NCI-H1092 treated with DMSO at 0.1 percent for 48 hours (cell line): ENCODE measurements around the gene PPARG.

Experiments used
- DNase-seq: peaks from one replicate; lab custom pipeline; 2025; lab: John Stamatoyannopoulos, UW

The PPARG gene

DNA sequence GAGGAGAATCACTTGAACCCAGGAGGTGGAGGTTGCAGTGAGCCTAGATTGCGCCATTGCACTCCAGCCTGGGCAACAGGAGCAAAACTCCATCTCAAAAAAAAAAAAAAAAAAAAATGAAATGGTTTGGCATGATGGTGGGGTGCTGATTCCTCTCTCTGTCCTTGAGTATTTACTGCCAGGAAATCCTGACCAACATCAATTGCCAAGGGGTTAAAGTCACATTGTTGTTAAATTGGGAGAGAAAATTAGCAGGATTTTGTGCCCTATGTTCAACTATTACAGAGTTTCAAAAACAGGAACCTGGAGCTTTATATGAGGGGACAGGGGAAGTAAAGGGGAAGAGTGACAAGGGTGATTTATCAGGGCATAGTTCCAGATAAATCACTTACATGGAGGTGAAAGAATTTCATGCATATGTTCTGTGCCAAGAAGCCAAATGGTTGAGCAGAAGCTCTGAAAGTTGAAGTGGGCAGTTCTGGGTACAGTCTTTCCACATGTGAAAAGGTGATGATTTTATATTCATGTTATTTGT is 124.9 kb downstream of the PPARG start:
- no peak for DNase-seq

DNA sequence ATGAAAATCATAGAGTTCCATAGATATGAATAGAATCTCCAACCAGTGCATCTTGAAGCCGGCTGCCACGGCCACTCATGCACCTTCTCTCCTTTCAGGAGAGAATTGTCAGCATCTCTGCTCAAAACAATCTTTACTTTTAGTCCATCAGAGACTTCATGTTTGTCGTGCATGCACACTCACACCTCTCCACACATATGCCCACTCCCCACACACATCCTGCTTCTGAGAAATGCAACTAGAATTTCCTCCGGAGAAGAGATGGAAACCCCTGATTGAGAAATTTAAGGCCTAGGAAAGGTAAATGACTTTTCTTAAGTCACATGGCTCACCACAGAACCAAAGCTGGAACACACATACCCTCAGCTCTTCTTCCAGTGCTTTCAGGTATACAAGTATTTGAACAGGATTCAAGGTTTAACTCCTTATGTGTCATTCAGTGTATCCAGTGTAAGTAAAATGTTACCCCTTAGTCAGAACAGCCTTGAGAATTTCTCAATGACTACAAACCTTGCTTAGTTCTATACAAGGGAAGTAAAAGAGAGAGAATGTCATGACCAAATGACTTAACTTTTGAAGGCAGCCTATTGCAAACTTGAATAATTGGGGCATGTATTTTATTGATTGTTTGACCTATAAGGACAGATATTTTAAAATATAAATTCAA is 126.3 kb downstream of the PPARG start:
- no peak for DNase-seq

DNA sequence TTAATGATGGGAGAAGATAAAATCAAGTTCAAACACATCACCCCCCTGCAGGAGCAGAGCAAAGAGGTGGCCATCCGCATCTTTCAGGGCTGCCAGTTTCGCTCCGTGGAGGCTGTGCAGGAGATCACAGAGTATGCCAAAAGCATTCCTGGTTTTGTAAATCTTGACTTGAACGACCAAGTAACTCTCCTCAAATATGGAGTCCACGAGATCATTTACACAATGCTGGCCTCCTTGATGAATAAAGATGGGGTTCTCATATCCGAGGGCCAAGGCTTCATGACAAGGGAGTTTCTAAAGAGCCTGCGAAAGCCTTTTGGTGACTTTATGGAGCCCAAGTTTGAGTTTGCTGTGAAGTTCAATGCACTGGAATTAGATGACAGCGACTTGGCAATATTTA is 127.9 kb downstream of the PPARG start:
- no peak for DNase-seq

DNA sequence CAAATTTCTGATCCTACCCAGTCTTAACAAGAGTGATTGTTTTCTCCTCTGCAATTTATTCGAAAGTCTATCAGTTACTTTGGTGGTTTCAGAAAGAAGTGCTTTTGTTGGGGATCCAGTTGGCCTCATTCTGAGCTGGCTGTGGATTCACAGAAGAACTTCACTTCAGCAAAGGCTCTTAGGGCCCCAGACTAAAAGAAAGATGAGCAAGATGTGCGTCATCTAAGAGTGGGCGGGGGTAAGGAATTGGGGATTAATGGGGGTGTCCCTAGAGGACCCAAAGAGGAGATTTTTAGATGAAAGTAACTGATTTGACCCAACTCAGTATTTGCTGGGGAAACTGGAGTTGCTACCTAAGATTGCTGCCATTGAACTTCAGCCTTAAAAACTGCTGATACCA is 131.5 kb downstream of the PPARG start:
- DNase-seq = no peak

DNA sequence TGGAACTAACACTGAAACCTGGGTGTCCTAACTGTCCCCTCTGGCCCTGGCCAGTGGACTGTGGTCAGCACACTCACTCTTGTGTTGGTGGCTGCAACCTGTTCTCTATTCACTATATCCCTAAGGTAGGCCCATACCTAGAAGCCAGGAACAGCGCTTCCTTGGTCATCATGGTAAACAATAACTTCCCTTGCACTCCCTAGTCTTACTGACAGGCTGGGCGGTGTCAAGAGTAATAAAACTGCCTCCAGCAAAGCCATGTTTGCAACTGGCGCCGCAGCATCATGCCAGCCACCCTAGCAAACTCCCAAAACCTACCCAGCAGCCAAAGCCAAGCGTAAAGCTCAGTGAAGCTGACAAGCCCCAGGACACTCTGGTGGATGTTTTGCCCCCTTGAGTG is 132.3 kb downstream of the PPARG start:
- DNase-seq = no peak

DNA sequence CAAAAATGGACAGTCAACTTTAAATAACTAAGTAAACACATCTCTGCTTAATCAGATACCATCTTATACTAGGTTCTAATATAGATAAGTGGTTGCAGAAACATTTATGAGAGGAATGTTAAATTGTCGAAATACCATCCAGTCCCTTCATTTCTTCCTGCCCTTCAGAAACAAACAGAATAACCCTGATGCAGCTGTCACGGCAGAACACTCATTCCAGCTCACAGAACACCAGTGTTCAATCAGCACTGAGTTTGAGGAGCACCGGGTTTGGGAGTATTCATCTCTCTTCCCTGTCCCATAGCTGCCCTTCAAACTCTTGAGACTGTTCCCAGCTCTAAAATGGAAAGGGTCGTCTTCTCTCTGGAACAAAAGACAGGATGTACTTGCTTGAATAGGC is 134.3 kb downstream of the PPARG start:
- no peak for DNase-seq

DNA sequence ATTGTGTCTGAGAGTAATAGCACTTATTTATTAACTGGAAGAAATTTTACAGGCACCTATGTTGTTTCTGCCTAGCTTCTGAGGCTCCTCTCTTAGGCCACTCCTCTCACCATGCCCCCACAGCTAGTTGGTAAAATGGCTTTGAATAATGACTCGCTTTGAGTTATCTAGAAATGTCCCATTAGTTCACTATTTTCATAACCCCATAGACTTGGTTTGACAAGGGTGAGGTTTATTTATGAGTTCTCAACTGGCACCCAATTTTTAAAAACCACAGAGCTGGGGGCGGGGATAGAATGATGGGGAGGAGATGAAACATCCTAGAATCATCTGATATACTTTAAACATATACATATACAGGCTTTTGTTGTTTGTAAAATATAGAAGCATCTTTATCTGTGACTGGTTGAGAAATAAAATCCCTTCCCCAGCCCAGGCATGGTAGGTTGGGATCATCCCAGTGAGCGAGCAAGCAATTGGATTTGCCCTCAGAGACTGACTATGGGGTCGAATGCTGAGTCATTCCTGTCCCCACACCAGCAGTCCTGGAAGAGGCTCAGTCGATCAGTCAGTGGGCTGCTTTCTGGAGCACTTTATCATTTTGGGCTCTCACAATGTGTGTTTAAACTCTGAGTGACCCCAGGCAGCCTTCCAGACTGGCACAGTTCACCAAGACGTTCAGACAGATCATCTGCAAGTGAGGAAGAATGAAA is 135.2 kb downstream of the PPARG start:
- no peak for DNase-seq

DNA sequence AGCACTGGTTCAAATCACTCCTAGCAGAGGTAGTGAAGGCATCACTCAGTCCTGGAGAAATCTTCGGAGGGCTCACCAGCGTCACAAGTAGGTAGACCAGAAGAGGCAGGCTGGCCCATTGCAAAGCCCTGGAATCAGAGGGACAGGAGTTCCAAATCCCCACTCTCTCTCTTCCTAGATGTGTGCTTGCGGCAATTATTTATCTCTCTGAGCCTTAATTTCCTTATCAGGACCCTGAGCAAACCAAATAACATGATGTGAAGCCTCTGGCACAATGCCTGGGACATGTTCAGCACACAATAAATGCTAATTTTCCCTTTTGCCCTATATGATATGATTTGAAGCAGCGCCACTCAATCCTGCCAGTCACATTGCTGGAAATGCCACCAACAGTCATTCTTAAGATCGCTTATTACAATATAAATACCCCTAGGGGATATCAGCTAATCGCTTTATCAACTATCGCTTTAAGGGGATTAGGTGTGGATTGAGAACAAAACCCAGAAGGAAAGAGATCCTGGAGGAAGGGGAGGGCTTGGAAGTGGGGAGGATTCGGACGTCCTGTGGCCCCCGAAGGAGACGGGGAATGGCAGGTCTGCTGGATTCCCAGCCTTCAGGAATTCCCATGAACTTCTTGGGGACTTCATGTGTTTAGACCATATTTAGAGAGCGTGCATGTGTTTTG is 135.9 kb downstream of the PPARG start:
- DNase-seq = no peak

DNA sequence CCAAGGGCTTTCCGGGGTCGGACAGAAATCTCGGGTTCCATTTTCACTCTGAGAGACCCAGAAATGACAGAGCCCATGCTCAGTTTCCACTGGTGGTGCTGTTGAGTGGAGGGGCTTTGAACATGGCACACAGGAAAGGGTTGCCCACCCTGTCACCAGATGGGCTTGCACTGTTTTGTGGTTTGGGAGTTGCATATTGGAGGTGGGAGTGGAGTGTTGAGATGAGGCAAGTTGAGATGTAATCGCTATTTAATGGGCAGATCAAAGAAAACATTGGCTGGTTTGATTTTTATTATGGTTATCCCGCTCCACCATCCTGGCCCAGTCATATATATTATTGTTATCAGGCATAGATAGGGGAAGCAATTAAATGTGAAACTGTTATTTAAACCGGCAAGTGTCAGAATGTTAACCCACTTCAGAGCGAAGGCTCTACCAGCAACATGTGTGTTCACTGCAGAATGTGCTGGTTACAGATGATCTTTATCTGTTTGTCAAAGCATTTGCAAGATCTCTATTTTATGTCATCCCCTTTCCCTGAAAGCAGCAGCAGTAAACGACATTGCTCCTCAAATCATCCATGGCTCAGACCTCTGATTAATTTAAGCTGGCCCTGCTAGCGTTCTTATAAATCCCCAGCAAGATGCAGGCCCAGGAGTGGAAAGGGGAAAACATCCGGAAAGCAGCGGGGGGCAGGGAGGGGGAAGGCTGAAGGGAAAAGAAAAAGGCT is 137.1 kb downstream of the PPARG start:
- DNase-seq = no peak

DNA sequence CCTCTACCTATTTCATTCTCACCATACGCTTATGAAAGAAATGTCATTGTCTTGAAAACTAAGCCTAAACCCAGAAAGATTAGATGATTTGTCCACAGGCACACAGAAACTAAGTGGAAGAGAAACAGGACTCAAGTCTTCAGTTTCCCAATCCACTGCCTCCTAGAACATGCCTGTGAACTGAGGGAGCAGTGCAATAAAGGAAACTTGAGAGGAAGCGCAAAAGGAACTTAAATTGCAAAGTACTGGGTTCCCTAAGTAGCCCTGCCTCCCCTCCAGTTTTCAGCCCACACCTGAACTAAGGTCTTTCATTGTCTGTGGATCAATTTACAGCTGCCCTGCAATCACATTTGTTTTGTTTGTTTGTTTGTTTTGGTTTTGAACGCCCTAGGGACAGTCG is 138.7 kb downstream of the PPARG start:
- DNase-seq = no peak

DNA sequence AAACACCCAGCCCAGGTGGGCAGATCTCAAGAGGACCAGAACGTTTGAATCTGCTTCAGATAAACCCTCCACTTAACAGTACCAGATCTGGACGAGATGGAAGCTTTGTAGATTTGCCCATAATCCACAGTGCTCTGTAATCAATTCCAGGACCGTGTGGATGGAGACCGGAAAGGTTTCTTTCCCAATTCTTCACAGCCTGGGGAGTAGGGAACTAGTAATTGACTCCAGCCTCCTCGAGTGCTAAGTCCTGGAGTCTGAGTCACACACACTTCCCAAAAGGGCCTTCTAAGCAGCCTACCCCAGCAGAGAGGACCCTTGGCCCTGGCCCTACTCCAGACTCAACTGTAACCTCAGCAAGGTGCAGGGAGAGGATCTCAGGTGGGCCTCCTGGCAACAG is 139.3 kb downstream of the PPARG start:
- no peak for DNase-seq

DNA sequence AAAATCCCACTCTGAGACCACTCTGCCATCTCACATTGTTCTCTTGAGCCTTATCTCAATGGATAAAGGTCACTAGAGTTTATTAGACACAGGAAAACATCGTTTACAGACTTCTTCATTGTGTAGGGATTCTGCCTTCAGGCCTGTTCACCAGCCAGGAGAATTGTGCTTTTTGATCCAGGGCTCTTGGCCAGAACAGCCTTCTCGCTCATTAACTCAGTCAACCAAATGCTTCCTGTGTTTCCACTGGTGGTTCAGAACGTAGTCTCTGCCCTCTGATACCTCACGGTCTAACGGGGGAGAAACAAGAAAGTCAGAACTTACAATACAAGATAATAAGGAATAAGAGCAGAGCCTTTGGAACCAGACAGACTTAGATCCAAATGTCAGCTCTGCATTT is 141.2 kb downstream of the PPARG start:
- DNase-seq = no peak

DNA sequence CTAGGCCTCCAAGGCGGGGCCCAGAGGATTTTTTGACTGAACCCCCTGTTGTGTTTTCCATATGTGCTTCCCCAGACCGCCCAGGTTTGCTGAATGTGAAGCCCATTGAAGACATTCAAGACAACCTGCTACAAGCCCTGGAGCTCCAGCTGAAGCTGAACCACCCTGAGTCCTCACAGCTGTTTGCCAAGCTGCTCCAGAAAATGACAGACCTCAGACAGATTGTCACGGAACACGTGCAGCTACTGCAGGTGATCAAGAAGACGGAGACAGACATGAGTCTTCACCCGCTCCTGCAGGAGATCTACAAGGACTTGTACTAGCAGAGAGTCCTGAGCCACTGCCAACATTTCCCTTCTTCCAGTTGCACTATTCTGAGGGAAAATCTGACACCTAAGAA is 145.0 kb downstream of the PPARG start:
- no peak for DNase-seq

DNA sequence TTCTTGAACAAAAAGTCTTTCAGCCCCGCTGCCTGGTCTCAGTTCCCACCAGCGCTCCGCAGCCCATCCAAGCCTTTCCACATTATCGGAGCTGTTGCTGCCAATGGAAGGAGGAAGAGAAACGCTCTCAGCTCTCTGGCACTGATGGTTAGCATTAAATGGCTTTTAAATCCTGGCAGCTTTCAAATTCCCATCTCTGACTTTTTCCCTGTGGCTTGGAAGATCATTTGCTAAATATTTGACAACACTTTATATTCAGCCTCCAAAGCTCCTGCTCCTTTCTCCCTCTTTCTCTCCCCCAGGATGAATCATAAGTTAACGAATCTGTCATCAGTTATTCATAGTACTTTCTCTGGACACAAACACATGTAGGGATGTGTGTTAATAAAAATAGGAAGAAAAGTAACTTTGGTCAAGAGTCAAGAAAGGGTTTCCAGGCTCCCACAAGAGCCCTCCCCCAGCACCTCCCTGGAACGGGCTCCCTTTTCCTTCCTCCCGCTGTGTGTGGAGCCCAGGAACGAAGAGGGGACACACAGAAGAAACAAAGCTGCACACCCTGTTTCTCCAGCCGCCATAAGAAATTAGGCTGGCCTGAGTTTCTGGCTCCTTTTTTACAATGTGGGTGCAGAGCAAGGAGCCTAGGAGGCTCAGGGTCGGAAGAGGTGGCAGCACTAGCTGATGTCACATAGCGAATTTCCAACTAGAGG is 147.8 kb downstream of the PPARG start:
- no peak for DNase-seq

DNA sequence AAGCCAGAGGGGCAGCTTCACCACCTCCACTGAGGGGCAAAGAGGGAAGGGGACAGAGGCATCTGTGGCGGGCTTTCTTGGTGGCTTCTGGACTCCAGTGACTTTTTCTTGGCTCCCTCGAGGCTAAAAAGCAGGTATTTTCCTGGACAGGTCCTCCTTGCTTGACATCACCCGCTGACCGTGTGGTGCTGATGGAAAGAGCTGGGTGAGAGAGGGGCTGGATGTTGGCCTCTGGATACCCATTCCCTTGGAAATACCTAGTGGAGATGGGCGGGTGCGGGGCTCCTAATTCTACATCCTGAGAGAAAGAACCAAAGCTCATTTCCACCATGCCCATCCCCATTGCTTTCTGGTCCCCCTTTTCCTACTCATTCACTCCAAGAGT is 148.3 kb downstream of the PPARG start:
- DNase-seq = no peak

DNA sequence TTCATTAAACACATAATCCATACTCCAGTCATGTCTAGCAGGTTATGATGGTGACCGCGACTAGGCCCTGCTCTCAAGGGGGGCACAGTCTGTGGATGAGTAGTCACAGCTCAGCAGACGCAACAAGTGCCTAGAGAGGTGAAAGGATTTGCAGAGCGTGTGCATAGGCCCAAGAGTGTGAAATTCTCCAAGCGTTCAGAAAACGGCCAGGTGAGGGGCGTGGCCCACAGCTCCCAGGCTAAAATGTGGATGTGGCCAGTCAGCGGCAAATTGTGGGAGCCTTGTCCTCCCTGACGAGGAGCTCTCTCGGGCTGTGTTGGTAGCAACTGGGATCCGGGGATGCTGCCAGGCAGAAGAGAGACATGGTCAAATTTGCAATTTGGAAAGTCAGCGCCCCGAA is 149.0 kb downstream of the PPARG start:
- no peak for DNase-seq

DNA sequence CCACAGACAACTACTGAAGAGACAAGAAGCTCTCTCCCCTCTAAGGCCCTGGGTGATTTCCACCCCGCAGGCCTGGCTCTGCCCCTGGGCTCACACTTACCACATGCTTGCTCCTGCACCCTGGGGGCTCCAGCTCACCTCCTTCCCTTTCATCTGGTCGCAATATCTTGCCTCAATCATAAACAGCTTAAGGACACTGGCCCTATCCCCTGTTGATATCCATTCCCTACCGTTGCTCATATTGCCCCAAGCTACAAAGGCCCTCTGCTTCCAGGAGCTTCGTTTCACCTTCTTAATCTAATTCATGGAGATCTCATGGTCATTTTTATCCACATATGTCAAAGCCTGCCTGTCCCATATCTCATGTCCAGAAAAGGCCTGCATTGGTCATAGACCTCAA is 149.4 kb downstream of the PPARG start:
- DNase-seq = no peak

DNA sequence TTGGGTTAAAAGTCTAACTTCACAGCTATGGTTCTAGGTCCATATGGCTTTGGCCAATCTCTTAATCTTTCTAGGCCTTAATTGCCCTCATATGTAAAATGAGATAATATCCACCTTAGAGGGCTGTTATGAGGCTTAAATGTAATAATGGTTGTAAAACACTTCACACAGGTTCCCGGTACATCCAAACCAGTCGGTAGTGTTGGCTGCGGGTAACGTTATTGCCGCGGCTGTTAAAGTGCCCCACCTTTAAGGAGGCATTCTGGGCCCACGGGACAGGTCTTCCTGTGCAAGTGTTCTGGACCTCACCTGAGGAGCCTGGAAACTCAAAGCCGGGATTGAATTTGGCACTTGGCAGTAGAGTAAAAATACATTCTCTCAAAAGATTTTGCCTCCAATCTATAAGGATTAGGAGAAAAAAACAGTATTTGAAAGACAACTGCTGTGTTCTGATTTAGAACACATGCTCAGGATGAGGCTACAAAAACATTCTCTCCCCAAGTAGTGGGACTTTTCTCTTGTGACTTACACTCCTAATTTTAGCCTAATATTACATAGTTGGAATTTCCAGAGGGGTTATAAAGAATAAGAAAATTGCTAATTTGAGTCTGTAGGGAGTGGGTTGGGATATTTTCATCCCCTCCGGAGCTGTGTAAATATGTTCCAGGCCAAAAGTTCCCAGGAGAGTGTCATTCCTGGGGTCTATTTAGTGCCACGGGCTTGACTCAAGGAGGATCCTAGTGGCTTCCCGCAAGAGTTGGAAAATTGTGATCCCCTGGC is 150.5 kb downstream of the PPARG start:
- no peak for DNase-seq

DNA sequence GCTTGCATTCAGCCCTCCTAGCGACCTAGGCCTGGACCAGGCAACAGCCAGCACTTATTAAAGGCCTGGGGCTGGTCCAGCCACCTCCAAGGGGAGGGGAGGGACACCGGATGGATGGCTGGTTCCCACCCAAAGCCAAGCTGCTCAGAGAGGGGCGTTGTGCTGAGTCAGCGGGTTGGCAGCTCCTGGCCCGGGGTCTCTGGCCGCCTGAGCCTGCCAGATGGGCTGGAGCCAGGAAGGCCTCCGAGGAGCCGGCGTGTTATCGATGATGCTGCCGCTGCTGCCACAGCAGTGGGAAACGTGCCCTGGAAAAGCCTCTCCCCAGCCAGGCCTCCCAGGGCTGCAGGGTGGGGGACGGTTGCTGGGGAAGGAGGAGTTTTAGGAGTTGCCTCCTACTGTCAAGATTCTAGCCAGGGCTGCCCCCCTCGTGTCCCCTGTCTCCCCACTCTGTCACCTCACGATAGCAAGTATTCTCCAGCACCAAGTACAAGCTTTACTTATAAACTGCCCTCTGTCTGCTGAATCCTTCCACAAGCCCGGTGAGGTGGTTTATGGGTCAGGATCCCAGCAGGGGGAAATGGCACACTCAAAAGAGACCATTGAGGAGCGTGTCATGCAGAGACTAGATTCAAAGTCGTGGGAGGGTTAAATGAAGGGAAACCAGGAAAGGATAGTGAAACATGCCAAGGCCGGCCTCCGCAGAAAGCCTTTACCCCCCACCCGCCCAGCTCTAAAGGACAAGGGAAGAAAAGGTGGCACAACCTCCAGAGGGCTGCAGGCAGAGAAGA is 152.3 kb downstream of the PPARG start:
- DNase-seq = no peak
